Panc1 (cell line): ENCODE measurements around the gene CCDC85C. TPM values are rescaled to one million over a fixed set of nuclear protein-coding genes. Genes with fewer than 3 reads are reported as not detected.
A peak's percentile ranks its signal among the peaks of the same experiment; 100 is the strongest.

Experiments
- ATAC-seq: fragments of 200-7000 bp; cut with Tn5 transposase; 2 replicates; pipeline ENCODE4 v1.9.1; 2020; ENCODE audit warnings: mild to moderate bottlenecking, moderate library complexity
- BruUV-seq: library from RNA; stranded (reverse); fragments of 400-500 nt; replicated peaks from 2 replicates; lab custom pipeline; 2021; lab: Mats Ljungman, UMichigan
- CTCF ChIA-PET: fragments of 300-600 bp; sonication (Branson Sonifier 250); formaldehyde crosslinking; loops from one replicate; lab custom pipeline; 2022; ENCODE audit warnings: antibody characterized with exemption; lab: Charles Lee
- POLR2A ChIA-PET: fragments of 300-600 bp; sonication (Branson Sonifier 250); formaldehyde crosslinking; loops from one replicate; lab custom pipeline; 2022; ENCODE audit warnings: antibody characterized with exemption; lab: Charles Lee
- DNase-seq: peaks from one replicate; pipeline ENCODE4 v3.0.0-alpha.2; 2010; ENCODE audit warnings: low read depth, low spot score
- H3K27ac ChIP-seq: 2 replicates; pipeline ENCODE4 v1.5.1; 2011; ENCODE audit warnings: mild to moderate bottlenecking, low read length, inconsistent platforms
- H3K27me3 ChIP-seq: fragments of 200-500 bp; sonication (Bioruptor generic); 2 replicates; pipeline ENCODE4 v1.6.0; 2014; ENCODE audit warnings: low read length, inconsistent platforms; ENCODE audit not compliant: control insufficient read depth, insufficient read depth
- H3K36me3 ChIP-seq: fragments of 200-500 bp; sonication (Bioruptor generic); 2 replicates; pipeline ENCODE4 v1.5.1; 2014; ENCODE audit warnings: inconsistent platforms, mild to moderate bottlenecking, low read length, moderate library complexity; ENCODE audit not compliant: control insufficient read depth, insufficient read depth
- H3K4me1 ChIP-seq: 2 replicates; pipeline ENCODE4 v1.5.1; 2011; ENCODE audit warnings: inconsistent platforms, mild to moderate bottlenecking, low read length, moderate library complexity; ENCODE audit not compliant: control insufficient read depth, insufficient read depth
- H3K4me3 ChIP-seq, 2 experiments: 2 replicates each; pipeline ENCODE4 v1.5.1; 2011 to 2012; ENCODE audit warnings: low read depth in 2 of 2, low read length in 2 of 2, mild to moderate bottlenecking in 2 of 2, inconsistent platforms in 1 of 2, moderate library complexity in 1 of 2
- H3K9me3 ChIP-seq: fragments of 200-500 bp; sonication (Bioruptor generic); 2 replicates; pipeline ENCODE4 v1.5.1; 2014; ENCODE audit warnings: low read depth, mild to moderate bottlenecking, inconsistent platforms, low read length, moderate library complexity; ENCODE audit not compliant: control insufficient read depth, insufficient read depth
- POLR2AphosphoS5 ChIP-seq: IDR thresholded peaks from 2 replicates; pipeline ENCODE4 v1.6.1; 2012; ENCODE audit warnings: mild to moderate bottlenecking, low read depth, low read length, moderate library complexity
- SIN3A ChIP-seq: IDR thresholded peaks from 2 replicates; pipeline ENCODE4 v1.6.1; 2012; ENCODE audit warnings: low read depth, mild to moderate bottlenecking, low read length, moderate library complexity, borderline replicate concordance; ENCODE audit not compliant: insufficient read depth
- TCF7L2 ChIP-seq: IDR thresholded peaks from 2 replicates; pipeline ENCODE4 v1.6.1; 2011; ENCODE audit warnings: mild to moderate bottlenecking, low read depth, low read length, inconsistent platforms
- in situ Hi-C: cut with HindIII; loops from 2 replicates; pipeline ENCODE4 v1.10.0; 2016; ENCODE audit warnings: low sequenced_read_pairs, low pct_unique_long_range_greater_than_20kb
- intact Hi-C: fragments of 100-400 bp; cut with micrococcal nuclease; formaldehyde crosslinking; loops from one replicate; pipeline ENCODE4 v1.10.0; 2022; ENCODE audit not compliant: unreplicated experiment
- total RNA-seq: library from RNA; stranded (reverse); gene quantifications from one replicate; pipeline ENCODE4 v1.2.1, GENCODE V29; 2021; ENCODE audit not compliant: unreplicated experiment
- TF ChIP-seq, protein P1 (sequence below): fragments of 450-650 bp; IDR thresholded peaks from 2 replicates; pipeline ENCODE4 v1.5.1; 2017; ENCODE audit warnings: mild to moderate bottlenecking
- TF ChIP-seq, protein P2 (sequence below), 2 experiments: IDR thresholded peaks; 2 replicates each; pipeline ENCODE4 v1.6.1; 2011 to 2012; ENCODE audit warnings: low read depth in 2 of 2, control low read depth in 1 of 2, low read length in 1 of 2, mild to moderate bottlenecking in 1 of 2, moderate library complexity in 1 of 2; ENCODE audit not compliant: insufficient read depth in 1 of 2

The CCDC85C gene
- total RNA-seq, 1 experiment from 2014 or later = 96.6 TPM

DNA sequence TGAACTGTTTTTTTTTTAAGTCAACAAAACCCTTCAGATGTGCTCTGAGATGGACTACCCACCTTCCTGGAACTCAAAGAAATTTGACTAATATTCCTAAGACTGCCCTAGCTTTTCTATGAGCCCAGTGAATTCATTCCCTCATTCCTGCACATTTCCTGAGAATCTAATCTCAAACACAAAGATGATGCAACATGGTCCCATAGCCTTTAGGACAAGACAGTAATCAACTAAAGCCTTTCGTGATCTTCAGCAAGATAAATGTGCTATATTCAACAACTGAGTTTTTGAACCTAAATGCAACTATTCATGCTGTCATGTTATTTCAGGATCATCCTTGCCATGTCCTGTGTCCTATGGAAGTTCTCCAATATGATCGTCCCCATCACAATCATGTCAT is 128.3 kb downstream of the CCDC85C start:
- BruUV-seq = no TSS peak
- Histone ChIP-seq H3K27ac (no peak overlapping the region; the same call in 1 of the 2 replicates), H3K4me1 (peaks cover 16% of the 10 kb centered on the region), H3K9me3 (no peaks in the 10 kb centered on the region), H3K36me3 (no peaks in the 10 kb centered on the region; the same call in 1 of the 2 replicates), H3K4me3 (no peak overlapping the region), H3K27me3 (no peaks in the 10 kb centered on the region)
- in situ Hi-C loops = no loop called here
- ChIA-PET POLR2A (no interaction called here), CTCF (no interaction called here)
- no peak for DNase-seq
- TF ChIP-seq, protein P1, sequence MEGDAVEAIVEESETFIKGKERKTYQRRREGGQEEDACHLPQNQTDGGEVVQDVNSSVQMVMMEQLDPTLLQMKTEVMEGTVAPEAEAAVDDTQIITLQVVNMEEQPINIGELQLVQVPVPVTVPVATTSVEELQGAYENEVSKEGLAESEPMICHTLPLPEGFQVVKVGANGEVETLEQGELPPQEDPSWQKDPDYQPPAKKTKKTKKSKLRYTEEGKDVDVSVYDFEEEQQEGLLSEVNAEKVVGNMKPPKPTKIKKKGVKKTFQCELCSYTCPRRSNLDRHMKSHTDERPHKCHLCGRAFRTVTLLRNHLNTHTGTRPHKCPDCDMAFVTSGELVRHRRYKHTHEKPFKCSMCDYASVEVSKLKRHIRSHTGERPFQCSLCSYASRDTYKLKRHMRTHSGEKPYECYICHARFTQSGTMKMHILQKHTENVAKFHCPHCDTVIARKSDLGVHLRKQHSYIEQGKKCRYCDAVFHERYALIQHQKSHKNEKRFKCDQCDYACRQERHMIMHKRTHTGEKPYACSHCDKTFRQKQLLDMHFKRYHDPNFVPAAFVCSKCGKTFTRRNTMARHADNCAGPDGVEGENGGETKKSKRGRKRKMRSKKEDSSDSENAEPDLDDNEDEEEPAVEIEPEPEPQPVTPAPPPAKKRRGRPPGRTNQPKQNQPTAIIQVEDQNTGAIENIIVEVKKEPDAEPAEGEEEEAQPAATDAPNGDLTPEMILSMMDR = no peak
- TF ChIP-seq SIN3A (no peak), POLR2AphosphoS5 (no peak), TCF7L2 (no peak)
- TF ChIP-seq, protein P2, sequence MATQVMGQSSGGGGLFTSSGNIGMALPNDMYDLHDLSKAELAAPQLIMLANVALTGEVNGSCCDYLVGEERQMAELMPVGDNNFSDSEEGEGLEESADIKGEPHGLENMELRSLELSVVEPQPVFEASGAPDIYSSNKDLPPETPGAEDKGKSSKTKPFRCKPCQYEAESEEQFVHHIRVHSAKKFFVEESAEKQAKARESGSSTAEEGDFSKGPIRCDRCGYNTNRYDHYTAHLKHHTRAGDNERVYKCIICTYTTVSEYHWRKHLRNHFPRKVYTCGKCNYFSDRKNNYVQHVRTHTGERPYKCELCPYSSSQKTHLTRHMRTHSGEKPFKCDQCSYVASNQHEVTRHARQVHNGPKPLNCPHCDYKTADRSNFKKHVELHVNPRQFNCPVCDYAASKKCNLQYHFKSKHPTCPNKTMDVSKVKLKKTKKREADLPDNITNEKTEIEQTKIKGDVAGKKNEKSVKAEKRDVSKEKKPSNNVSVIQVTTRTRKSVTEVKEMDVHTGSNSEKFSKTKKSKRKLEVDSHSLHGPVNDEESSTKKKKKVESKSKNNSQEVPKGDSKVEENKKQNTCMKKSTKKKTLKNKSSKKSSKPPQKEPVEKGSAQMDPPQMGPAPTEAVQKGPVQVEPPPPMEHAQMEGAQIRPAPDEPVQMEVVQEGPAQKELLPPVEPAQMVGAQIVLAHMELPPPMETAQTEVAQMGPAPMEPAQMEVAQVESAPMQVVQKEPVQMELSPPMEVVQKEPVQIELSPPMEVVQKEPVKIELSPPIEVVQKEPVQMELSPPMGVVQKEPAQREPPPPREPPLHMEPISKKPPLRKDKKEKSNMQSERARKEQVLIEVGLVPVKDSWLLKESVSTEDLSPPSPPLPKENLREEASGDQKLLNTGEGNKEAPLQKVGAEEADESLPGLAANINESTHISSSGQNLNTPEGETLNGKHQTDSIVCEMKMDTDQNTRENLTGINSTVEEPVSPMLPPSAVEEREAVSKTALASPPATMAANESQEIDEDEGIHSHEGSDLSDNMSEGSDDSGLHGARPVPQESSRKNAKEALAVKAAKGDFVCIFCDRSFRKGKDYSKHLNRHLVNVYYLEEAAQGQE (IDR thresholded peaks at IDR 0.05; ENCODE audit: insufficient read depth in 1 of 2, low read depth in 2 of 2, low read length in 1 of 2) = no peak
- ATAC-seq = no peak
- intact Hi-C loops = no loop called here

DNA sequence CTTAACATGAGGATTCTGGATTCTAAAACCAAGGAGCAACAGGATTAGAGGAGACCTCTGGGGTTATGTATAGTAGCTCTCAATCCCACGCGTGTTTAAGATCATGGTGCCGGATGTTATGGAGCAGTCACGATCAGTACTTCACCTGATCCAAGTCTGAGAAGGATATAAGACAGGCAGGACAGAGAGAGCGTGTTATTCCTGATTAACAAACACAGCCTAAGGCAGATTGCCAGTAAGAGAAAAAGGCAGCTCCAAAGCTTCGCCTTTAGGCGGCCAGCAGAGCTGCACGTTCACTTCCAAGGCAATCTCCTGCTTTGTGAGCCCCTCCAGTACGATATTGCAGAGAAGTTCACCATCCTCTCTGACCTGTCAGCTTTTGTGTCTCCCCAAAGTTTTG is 128.8 kb downstream of the CCDC85C start:
- H3K4me1 ChIP-seq = peaks cover 16% of the 10 kb centered on the region
- in situ Hi-C loops = no loop called here
- no peaks in the 10 kb centered on the region for H3K9me3 ChIP-seq
- TF ChIP-seq SIN3A (no peak), TCF7L2 (no peak), POLR2AphosphoS5 (no peak)
- TF ChIP-seq, protein P1 = no peak
- TF ChIP-seq, protein P2 (IDR thresholded peaks at IDR 0.05; ENCODE audit: insufficient read depth in 1 of 2, low read depth in 2 of 2, low read length in 1 of 2) = no peak
- ATAC-seq = peak; percentile 57; the same call in 1 of the 2 replicates
- H3K27me3 ChIP-seq = no peaks in the 10 kb centered on the region
- POLR2A ChIA-PET = no interaction called here
- H3K36me3 ChIP-seq = no peaks in the 10 kb centered on the region; the same call in 1 of the 2 replicates
- no TSS peak for BruUV-seq
- intact Hi-C loops = no loop called here
- CTCF ChIA-PET = no interaction called here
- DNase-seq = no peak
- no peak overlapping the region for H3K4me3 ChIP-seq
- H3K27ac ChIP-seq = no peak overlapping the region; the same call in 1 of the 2 replicates
